Measurements from ENCODE around the gene KCNMA1.

DNA sequence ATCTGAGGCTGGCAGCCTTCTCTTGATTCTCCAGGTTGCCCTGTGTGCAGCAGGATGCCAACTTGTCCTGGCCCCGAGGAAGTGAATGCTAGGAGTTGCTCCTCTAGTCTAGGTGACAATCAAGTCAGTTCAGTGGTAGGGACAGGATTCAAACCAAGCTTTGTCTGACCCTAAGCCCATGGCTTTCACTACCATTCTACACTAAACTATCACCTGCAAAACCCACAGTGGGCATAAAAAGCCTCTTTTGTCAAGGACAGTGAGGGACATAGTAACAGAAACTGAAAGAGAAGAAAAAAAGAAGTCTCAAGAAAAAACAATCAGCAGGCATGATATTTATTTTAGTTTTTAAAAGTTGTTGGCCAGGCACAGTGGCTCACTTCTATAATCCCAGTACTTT lies 33.5 kb downstream of the KCNMA1 start:
- TF ChIP-seq, protein P1, sequence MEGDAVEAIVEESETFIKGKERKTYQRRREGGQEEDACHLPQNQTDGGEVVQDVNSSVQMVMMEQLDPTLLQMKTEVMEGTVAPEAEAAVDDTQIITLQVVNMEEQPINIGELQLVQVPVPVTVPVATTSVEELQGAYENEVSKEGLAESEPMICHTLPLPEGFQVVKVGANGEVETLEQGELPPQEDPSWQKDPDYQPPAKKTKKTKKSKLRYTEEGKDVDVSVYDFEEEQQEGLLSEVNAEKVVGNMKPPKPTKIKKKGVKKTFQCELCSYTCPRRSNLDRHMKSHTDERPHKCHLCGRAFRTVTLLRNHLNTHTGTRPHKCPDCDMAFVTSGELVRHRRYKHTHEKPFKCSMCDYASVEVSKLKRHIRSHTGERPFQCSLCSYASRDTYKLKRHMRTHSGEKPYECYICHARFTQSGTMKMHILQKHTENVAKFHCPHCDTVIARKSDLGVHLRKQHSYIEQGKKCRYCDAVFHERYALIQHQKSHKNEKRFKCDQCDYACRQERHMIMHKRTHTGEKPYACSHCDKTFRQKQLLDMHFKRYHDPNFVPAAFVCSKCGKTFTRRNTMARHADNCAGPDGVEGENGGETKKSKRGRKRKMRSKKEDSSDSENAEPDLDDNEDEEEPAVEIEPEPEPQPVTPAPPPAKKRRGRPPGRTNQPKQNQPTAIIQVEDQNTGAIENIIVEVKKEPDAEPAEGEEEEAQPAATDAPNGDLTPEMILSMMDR (IDR thresholded peaks at IDR 0.05), result no peak
- TF ChIP-seq ZFX (IDR thresholded peaks at IDR 0.05; ENCODE audit: borderline replicate concordance), result no peak

Measured in 22Rv1 (cell line).